Measurements from ENCODE around the gene TMEM17. TPM values are rescaled to one million over a fixed set of nuclear protein-coding genes. Genes with fewer than 3 reads are reported as not detected.

The TMEM17 gene
- total and polyA plus RNA-seq, 2 donors (not counting 3 experiments of a cell fraction or from before 2014, with no cell fraction given) = 0.91 to 2.0 TPM

- Histone ChIP-seq H4K20me1 (replicated peaks; ENCODE audit: control insufficient read depth, extremely low read depth, insufficient read depth, low read length) (no peaks in the 10 kb centered on the region), H3K9ac (replicated peaks; ENCODE audit: extremely low read depth, insufficient read depth, low read length) (peak overlapping the region; percentile 52), H3K4me3 (replicated peaks in 1 of 3; ENCODE audit: insufficient read depth in 1 of 3, low read depth in 1 of 3, low read length in 3 of 3) (peak overlapping the region; percentile 21 to 60 (median 45))
Measured at GRCh38 chr2:62457556-62457955, 48.4 kb downstream of the TMEM17 start.

More at GRCh38 chr2:62457556-62457955, 48.4 kb downstream of the TMEM17 start:
- FAIRE-seq (no peak), DNase-seq (ENCODE audit: low read depth, low spot score) (no peak)
- H3K36me3 ChIP-seq (ENCODE audit: control insufficient read depth in 2 of 2, extremely low read depth in 1 of 2, insufficient read depth in 2 of 2, low read length in 2 of 2) = no peaks in the 10 kb centered on the region
- peak overlapping the region; percentile 86 for H2AFZ ChIP-seq (ENCODE audit: low read depth, low read length)
- no peaks in the 10 kb centered on the region for H3K9me1 ChIP-seq (replicated peaks; ENCODE audit: control insufficient read depth, extremely low read depth, insufficient read depth, low read length)
- dilution Hi-C loops (cut with MboI; ENCODE audit: extremely low pct_ligation_motif_present, low sequenced_read_pairs) (no loop called here), intact Hi-C loops (cut with micrococcal nuclease) (loop anchor here (1.0 to 10.0 kb wide), 9 partner anchors 47 to 1030 kb away; no protein-coding TSS in a partner anchor)
- no peak for TF ChIP-seq POLR2A (IDR thresholded peaks at IDR 0.05; ENCODE audit: low read depth, low read length)
- TF ChIP-seq CTCF (IDR thresholded peaks at IDR 0.05; ENCODE audit: extremely low read depth in 1 of 2, insufficient read depth in 1 of 2, low read depth in 1 of 2, low read length in 2 of 2) = no peak
- TF ChIP-seq GATA2 (IDR thresholded peaks at IDR 0.05; ENCODE audit: insufficient read depth, insufficient read length, low read depth, low read length) = no peak
- TF ChIP-seq FOS (IDR thresholded peaks at IDR 0.05; ENCODE audit: borderline replicate concordance, insufficient read depth, low read length) = no peak
- TF ChIP-seq JUN (IDR thresholded peaks at IDR 0.05; ENCODE audit: borderline replicate concordance, insufficient read depth, insufficient read length, low read depth) = no peak
- no peak for TF ChIP-seq MAX (IDR thresholded peaks at IDR 0.05; ENCODE audit: insufficient read depth, insufficient read length)
- no peak for TF ChIP-seq EZH2 (IDR thresholded peaks at IDR 0.05; ENCODE audit: borderline replicate concordance, low read depth, low read length, severe bottlenecking)
- TF ChIP-seq POLR2AphosphoS5 (IDR thresholded peaks at IDR 0.05; ENCODE audit: insufficient read depth, low read depth, low read length) = no peak
- no peak for TF ChIP-seq MYC (IDR thresholded peaks at IDR 0.05; ENCODE audit: low read depth, low read length)
- no peak overlapping the region for H3K27ac ChIP-seq (ENCODE audit: insufficient read depth, low read depth, low read length)
- POLR2A ChIA-PET = interaction anchor here (0.6 to 0.7 kb wide), 2 partner anchors 131 to 242 kb away, joined by 3 to 4 read pairs; no protein-coding TSS in a partner anchor
- CTCF ChIA-PET = interaction anchor here (0.6 to 9.0 kb wide), 45 partner anchors 8 to 1086 kb away, joined by 3 to 306 read pairs (median 7); partner anchors contain the start of genes EHBP1 and TMEM17
- H3K4me2 ChIP-seq (ENCODE audit: insufficient read depth, low read length) = peak overlapping the region; percentile 47
- H3K4me1 ChIP-seq (ENCODE audit: control insufficient read depth, extremely low read depth, insufficient read depth, low read length) = peaks cover 5% of the 10 kb centered on the region
- no peaks in the 10 kb centered on the region for H3K27me3 ChIP-seq (ENCODE audit: control insufficient read depth in 2 of 2, insufficient read depth in 2 of 2, low read length in 2 of 2)
- BruUV-seq (replicated peaks) = TSS peak; percentile 3
- H3K9me3 ChIP-seq (replicated peaks; ENCODE audit: control insufficient read depth, insufficient read depth, low read length) = no peaks in the 10 kb centered on the region
- H3K79me2 ChIP-seq (ENCODE audit: control insufficient read depth, insufficient read depth, low read length) = no peaks in the 10 kb centered on the region
